ENCODE data around the gene ABI2.

DNA sequence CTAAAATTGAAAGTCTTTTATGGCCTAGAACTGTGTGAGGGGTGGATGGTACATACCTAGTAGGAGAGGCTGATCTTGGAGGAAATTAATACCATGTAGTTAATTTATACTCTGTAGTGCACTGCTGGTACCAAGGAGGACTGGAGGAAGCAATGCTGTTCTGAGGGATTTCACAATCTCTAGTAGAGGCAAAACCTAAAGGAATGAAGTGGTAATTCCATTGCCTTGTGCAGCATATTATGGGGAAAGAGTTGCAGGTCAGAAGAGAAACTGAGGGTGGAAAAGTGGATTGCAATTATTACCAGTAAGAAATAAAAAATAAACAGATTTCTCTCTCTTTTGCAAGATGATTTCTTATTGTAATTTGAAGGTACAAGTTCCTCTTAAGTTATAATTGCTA, 2.2 kb downstream of the ABI2 start:
- TF ChIP-seq, protein P1, sequence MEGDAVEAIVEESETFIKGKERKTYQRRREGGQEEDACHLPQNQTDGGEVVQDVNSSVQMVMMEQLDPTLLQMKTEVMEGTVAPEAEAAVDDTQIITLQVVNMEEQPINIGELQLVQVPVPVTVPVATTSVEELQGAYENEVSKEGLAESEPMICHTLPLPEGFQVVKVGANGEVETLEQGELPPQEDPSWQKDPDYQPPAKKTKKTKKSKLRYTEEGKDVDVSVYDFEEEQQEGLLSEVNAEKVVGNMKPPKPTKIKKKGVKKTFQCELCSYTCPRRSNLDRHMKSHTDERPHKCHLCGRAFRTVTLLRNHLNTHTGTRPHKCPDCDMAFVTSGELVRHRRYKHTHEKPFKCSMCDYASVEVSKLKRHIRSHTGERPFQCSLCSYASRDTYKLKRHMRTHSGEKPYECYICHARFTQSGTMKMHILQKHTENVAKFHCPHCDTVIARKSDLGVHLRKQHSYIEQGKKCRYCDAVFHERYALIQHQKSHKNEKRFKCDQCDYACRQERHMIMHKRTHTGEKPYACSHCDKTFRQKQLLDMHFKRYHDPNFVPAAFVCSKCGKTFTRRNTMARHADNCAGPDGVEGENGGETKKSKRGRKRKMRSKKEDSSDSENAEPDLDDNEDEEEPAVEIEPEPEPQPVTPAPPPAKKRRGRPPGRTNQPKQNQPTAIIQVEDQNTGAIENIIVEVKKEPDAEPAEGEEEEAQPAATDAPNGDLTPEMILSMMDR (conservative IDR thresholded peaks at IDR 0.05 in 1 of 2, IDR thresholded peaks at IDR 0.05 in 1 of 2; ENCODE audit: extremely low read depth in 1 of 2, insufficient read depth in 1 of 2, low read depth in 1 of 2, low read length in 2 of 2) = no peak
- no peak for TF ChIP-seq EZH2 (IDR thresholded peaks at IDR 0.05; ENCODE audit: borderline replicate concordance, low read length)
